C4-2B (cell line): ENCODE results near the gene PRRC1.

Experiments used
- H3K27ac ChIP-seq: fragments of 450-650 bp; 2 replicates; pipeline ENCODE4 v1.5.1; 2017
- ZFX ChIP-seq: fragments of 450-650 bp; IDR thresholded peaks from 2 replicates; pipeline ENCODE4 v1.6.1; 2017
- TF ChIP-seq, protein P1 (sequence below): fragments of 450-650 bp; conservative IDR thresholded peaks from 2 replicates; pipeline ENCODE4 v1.5.1; 2017; ENCODE audit warnings: mild to moderate bottlenecking

PRRC1 gene

GRCh38 chr5:127506616-127507015 is 10.8 kb upstream of the PRRC1 start:
- no peak overlapping the region for H3K27ac ChIP-seq
- TF ChIP-seq, protein P1, sequence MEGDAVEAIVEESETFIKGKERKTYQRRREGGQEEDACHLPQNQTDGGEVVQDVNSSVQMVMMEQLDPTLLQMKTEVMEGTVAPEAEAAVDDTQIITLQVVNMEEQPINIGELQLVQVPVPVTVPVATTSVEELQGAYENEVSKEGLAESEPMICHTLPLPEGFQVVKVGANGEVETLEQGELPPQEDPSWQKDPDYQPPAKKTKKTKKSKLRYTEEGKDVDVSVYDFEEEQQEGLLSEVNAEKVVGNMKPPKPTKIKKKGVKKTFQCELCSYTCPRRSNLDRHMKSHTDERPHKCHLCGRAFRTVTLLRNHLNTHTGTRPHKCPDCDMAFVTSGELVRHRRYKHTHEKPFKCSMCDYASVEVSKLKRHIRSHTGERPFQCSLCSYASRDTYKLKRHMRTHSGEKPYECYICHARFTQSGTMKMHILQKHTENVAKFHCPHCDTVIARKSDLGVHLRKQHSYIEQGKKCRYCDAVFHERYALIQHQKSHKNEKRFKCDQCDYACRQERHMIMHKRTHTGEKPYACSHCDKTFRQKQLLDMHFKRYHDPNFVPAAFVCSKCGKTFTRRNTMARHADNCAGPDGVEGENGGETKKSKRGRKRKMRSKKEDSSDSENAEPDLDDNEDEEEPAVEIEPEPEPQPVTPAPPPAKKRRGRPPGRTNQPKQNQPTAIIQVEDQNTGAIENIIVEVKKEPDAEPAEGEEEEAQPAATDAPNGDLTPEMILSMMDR, result no peak
- no peak for TF ChIP-seq ZFX

DNA sequence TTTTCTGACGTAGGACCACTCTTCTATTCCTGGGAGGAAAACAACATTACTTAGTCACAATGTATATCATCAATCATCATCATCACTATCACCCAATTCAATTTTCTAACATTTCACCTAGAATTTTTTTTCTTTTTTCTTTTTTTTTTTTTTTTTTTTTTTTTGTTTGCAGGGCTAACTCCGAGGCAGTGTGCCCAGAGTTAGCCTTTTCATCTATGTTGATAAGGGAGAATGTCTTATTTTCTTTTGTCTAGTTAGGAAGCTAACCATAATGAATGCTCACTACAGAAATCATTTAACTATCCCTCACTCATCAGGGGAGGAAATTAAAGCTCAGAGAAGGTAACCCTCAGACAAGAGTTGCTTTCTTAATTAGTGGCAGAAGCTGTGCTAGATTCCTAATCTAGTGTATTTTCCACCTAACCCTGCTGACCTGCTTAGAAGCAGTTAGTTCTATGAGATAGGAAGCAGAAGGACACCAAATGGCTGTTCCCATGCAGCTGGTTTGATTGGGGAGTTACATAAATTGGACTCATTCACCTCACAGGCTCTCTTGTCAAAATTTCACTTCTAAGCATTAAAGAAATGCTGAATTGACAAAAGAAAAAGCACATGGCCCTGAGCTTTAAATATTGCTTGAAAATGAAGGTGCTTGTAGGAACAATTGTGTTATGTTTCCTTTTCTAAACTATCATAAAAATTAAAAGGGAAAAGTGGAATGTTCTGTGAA is 8.6 kb upstream of the PRRC1 start:
- H3K27ac ChIP-seq, result no peak overlapping the region
- TF ChIP-seq, protein P1, result no peak
- TF ChIP-seq ZFX, result no peak

DNA sequence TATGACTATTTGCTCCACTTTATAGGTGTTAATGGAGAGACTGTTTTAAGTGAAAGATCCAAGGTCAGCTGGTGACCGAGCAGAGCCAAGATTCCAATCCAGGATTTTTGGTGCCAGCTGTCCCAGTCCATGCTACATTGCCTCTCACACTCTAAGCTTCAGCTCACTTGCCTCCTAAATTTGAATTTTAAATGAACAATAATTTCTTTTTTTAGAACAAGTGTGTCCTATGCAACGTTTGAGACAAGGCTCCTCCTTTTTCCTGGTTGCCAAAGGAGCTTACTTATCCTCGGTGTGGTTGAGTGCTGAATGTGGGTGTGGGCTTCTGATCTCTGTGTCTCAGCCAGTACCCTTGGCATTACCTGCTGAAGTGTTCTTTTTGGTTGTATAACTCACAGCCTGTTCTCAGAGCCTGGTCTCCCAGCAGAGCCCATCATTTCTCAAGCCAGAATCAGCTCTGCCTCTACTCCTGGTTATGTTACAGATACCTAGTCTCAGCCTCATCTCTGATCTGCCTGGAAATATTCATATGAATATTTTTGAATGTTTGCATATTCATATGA is 4.0 kb upstream of the PRRC1 start:
- no peak for TF ChIP-seq ZFX
- TF ChIP-seq, protein P1, result no peak
- H3K27ac ChIP-seq, result no peak overlapping the region

DNA sequence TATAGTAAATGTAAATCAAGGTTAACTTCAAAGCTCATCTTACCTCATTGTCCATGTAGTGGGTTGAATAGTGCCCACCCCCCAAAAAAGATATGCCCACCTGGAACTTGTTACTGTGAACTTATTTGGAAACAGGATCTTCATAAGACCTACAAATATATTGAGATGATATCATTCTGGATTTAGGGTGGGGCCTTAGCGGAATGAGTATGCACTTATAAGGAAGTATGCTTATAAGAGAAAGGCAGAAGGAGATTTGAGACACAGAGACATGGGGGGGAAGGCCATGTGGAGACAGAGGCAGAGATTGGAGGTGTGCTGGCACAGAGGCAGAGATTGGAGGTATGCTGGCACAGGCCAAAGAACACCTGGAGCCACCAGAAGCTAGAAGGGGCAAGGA is 2.6 kb upstream of the PRRC1 start:
- H3K27ac ChIP-seq, result peak overlapping the region; percentile 30
- TF ChIP-seq, protein P1, result no peak
- no peak for TF ChIP-seq ZFX

GRCh38 chr5:127515693-127516440 is 1.6 kb upstream of the PRRC1 start:
- TF ChIP-seq, protein P1, result no peak
- TF ChIP-seq ZFX, result no peak
- peak overlapping the region; percentile 30 for H3K27ac ChIP-seq

GRCh38 chr5:127517110-127517479 is 345 bp upstream of the PRRC1 start:
- TF ChIP-seq, protein P1, result no peak
- no peak for TF ChIP-seq ZFX
- H3K27ac ChIP-seq, result peak overlapping the region; percentile 93

DNA sequence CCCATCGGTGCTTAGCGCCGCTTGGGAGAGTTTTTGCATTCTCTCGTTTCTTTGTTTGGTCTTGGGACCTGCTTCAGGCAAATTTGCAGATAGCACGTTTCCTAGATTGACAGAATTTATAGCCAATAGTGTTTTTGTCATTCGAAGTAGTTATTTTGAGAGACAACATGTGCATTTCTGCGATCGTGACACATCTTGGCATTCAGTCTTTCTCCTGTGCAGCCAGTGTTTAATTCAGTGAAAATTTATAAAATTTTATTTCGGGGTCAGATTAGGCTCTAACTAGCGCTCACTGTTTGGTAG is 830 bp downstream of the PRRC1 start:
- H3K27ac ChIP-seq, result peak overlapping the region; percentile 93
- TF ChIP-seq, protein P1, result no peak
- TF ChIP-seq ZFX, result peak; percentile 2; the same call in 1 of the 2 replicates
